A549 (cell line): ENCODE measurements around the gene TMC5. TPM values are rescaled to one million over a fixed set of nuclear protein-coding genes. Genes with fewer than 3 reads are reported as not detected.

Experiments
- ATAC-seq, 2 experiments: fragments of 200-7000 bp in 1 of 2; fragments of >200 bp in 1 of 2; cut with Nextera tagmentation in 1 of 2; cut with Tn5 transposase in 1 of 2; 3 replicates each; pipeline versions ENCODE4 v1.8.0 to v1.9.1; 2018 to 2020; ENCODE audit warnings: mild to moderate bottlenecking in 1 of 2, moderate library complexity in 1 of 2
- CTCF ChIA-PET: fragments of 300-600 bp; sonication (Branson Sonifier 250); formaldehyde crosslinking; extraction: SDS; loops from one replicate; lab custom pipeline; 2021; ENCODE audit warnings: antibody characterized with exemption, inconsistent platforms; lab: Yijun Ruan, JAX
- POLR2A ChIA-PET: fragments of 350-600 bp; formaldehyde crosslinking; extraction: SDS; loops from one replicate; lab custom pipeline; 2021; ENCODE audit warnings: antibody characterized with exemption, inconsistent platforms; lab: Yijun Ruan, JAX
- DNase-seq, 2 experiments: peaks; one replicate each; pipeline versions ENCODE4 v3.0.0 to v3.0.0-alpha.2; 2011 to 2016; ENCODE audit warnings: low read depth in 1 of 2, low spot score in 1 of 2
- FAIRE-seq: peaks from 2 replicates; lab custom pipeline; 2011; peaks lifted over from hg19 to GRCh38; lab: Jason Lieb, UNC
- H3K27ac ChIP-seq, 2 experiments: fragments of >200 bp; sonication (Bioruptor Twin); formaldehyde crosslinking; 3 replicates each; pipeline ENCODE4 v1.5.1; 2016 to 2017
- H3K4me1 ChIP-seq: fragments of >200 bp; sonication (Bioruptor Twin); formaldehyde crosslinking; 3 replicates; pipeline ENCODE4 v1.6.1; 2016
- H3K4me2 ChIP-seq: fragments of >200 bp; sonication (Bioruptor Twin); formaldehyde crosslinking; 3 replicates; pipeline ENCODE4 v1.6.1; 2016
- H3K4me3 ChIP-seq: fragments of >200 bp; sonication (Bioruptor Twin); formaldehyde crosslinking; 3 replicates; pipeline ENCODE4 v1.5.1; 2016
- H3K9me3 ChIP-seq: fragments of >200 bp; sonication (Bioruptor Twin); formaldehyde crosslinking; 3 replicates; pipeline ENCODE4 v1.6.1; 2016
- BCL3 ChIP-seq: fragments of >200 bp; sonication (Bioruptor Twin); formaldehyde crosslinking; IDR thresholded peaks from 3 replicates; pipeline ENCODE4 v1.6.1; 2016
- CEBPB ChIP-seq, 2 experiments: fragments of >200 bp in 1 of 2; sonication (Bioruptor Twin) in 1 of 2; formaldehyde crosslinking in 1 of 2; IDR thresholded peaks; 2 replicates each; pipeline ENCODE4 v1.6.1; 2012 to 2016
- CHD2 ChIP-seq: fragments of 150-350 bp; IDR thresholded peaks from 2 replicates; pipeline ENCODE4 v1.6.1; 2014; ENCODE audit warnings: low read length; ENCODE audit not compliant: partially characterized antibody
- EHF ChIP-seq: fragments of 250-450 bp; sonication (Bioruptor Pico); IDR thresholded peaks from 2 replicates; pipeline ENCODE4 v1.5.0; 2020; ENCODE audit warnings: mild to moderate bottlenecking
- EHMT2 ChIP-seq: fragments of 200-600 bp; sonication (generic); IDR thresholded peaks from 2 replicates; pipeline ENCODE4 v1.6.1; 2016; ENCODE audit warnings: antibody characterized with exemption, low read depth, mild to moderate bottlenecking, moderate library complexity
- FOXS1 ChIP-seq: fragments of 250-450 bp; sonication (Bioruptor Pico); IDR thresholded peaks from 2 replicates; pipeline ENCODE4 v1.5.0; 2020; ENCODE audit warnings: mild to moderate bottlenecking, moderate library complexity
- JUNB ChIP-seq: fragments of >200 bp; sonication (Bioruptor Twin); formaldehyde crosslinking; IDR thresholded peaks from 2 replicates; pipeline ENCODE4 v1.6.1; 2016
- MAZ ChIP-seq: fragments of 150-350 bp; IDR thresholded peaks from 2 replicates; pipeline ENCODE4 v1.6.1; 2014; ENCODE audit warnings: antibody characterized with exemption, low read depth, low read length, borderline replicate concordance
- RAD21 ChIP-seq, 2 experiments: fragments of >200 bp in 1 of 2; sonication (Bioruptor Twin) in 1 of 2; formaldehyde crosslinking in 1 of 2; IDR thresholded peaks in 1 of 2; conservative IDR thresholded peaks in 1 of 2; 2 replicates in 1 of 2; 3 replicates in 1 of 2; pipeline ENCODE4 v1.6.1; 2012 to 2018; ENCODE audit warnings: inconsistent platforms in 1 of 2
- RARB ChIP-seq: fragments of 250-450 bp; sonication (Bioruptor Pico); IDR thresholded peaks from 2 replicates; pipeline ENCODE4 v1.8.0; 2021; ENCODE audit warnings: mild to moderate bottlenecking, moderate library complexity
- RCOR1 ChIP-seq: fragments of 150-350 bp; IDR thresholded peaks from 2 replicates; pipeline ENCODE4 v1.6.1; 2014; ENCODE audit warnings: antibody characterized with exemption, low read length, low read depth
- REST ChIP-seq: fragments of 200-600 bp; sonication (generic); IDR thresholded peaks from 2 replicates; pipeline ENCODE4 v1.6.1; 2016; ENCODE audit warnings: antibody characterized with exemption, mild to moderate bottlenecking, moderate library complexity
- RFX5 ChIP-seq: fragments of 450-650 bp; IDR thresholded peaks from 2 replicates; pipeline ENCODE4 v1.7.1; 2014; ENCODE audit warnings: antibody characterized with exemption, mild to moderate bottlenecking, moderate library complexity
- RNF2 ChIP-seq: fragments of 200-600 bp; sonication (generic); IDR thresholded peaks from 2 replicates; pipeline ENCODE4 v1.6.1; 2016; ENCODE audit warnings: low read depth, mild to moderate bottlenecking, antibody characterized with exemption, moderate library complexity, borderline replicate concordance
- SMC3 ChIP-seq: fragments of >200 bp; sonication (Bioruptor Twin); formaldehyde crosslinking; IDR thresholded peaks from 3 replicates; pipeline ENCODE4 v1.6.1; 2018; ENCODE audit warnings: inconsistent platforms
- TP53 ChIP-seq: fragments of 250-450 bp; sonication (Bioruptor Pico); IDR thresholded peaks from 2 replicates; pipeline ENCODE4 v1.5.0; 2021; ENCODE audit warnings: mild to moderate bottlenecking, moderate library complexity
- ZNF302 ChIP-seq: fragments of 250-450 bp; sonication (Bioruptor Pico); IDR thresholded peaks from 2 replicates; pipeline ENCODE4 v1.9.0; 2021; ENCODE audit warnings: inconsistent platforms, mild to moderate bottlenecking, moderate library complexity
- WGBS: methylation state at CpG from one replicate; pipeline ENCODE4 v1.1.6; 2017; ENCODE audit errors: missing lambda C conversion rate; 5-methylcytosine and 5-hydroxymethylcytosine counted together
- polyA plus RNA-seq, 4 experiments: library from polyadenylated mRNA; depleted of rRNA in 3 of 4; stranded (reverse); fragments of >200 nt; fragmentation: RNase III in 1 of 4; extraction: RNeasy Plus Mini Kit Qiagen cat#74134 plus additional on column Dnase treatment in 1 of 4; gene quantifications; 2 replicates in 3 of 4; 3 replicates in 1 of 4; pipeline ENCODE4 v1.2.3, GENCODE V29; 2011 to 2017

The TMC5 gene
- polyA plus RNA-seq, 2 of the 4 experiments (the other 2 are of a cell fraction): 8.3 to 17.1 TPM

- H3K4me2 ChIP-seq: no peak overlapping the region
- ChIA-PET CTCF (interaction anchor here (1.2 kb wide), 3 partner anchors 9 to 63 kb away, joined by 3 read pairs; no protein-coding TSS in a partner anchor), POLR2A (no interaction called here)
- H3K4me1 ChIP-seq: no peaks in the 10 kb centered on the region
- ATAC-seq (no peak), FAIRE-seq (no peak), DNase-seq (no peak)
- TF ChIP-seq EHF (CRISPR knock-in tag) (no peak), EHMT2 (no peak), REST (no peak), RAD21 (conservative IDR thresholded peaks at IDR 0.05 in 1 of 2, IDR thresholded peaks at IDR 0.05 in 1 of 2) (no peak), BCL3 (no peak), TP53 (CRISPR knock-in tag) (no peak), RNF2 (no peak), RCOR1 (no peak), ZNF302 (CRISPR knock-in tag) (no peak), CHD2 (no peak), RARB (CRISPR knock-in tag) (no peak)
- no peak overlapping the region for H3K4me3 ChIP-seq
- H3K27ac ChIP-seq: no peak overlapping the region
- no peaks in the 10 kb centered on the region for H3K9me3 ChIP-seq
- WGBS: 61% methylated on average over 1 of the region's 1 CpG
Observed at GRCh38 chr16:19438739-19439138, 21.1 kb downstream of the TMC5 start.

- WGBS: 95% methylated on average over 4 of the region's 4 CpGs
- Histone ChIP-seq H3K27ac (no peak overlapping the region), H3K4me3 (no peak overlapping the region), H3K4me2 (no peak overlapping the region), H3K4me1 (no peaks in the 10 kb centered on the region), H3K9me3 (no peaks in the 10 kb centered on the region)
- TF ChIP-seq FOXS1 (CRISPR knock-in tag): no peak
- TF ChIP-seq ZNF302 (CRISPR knock-in tag): no peak
- ATAC-seq (no peak), DNase-seq (no peak), FAIRE-seq (no peak)
- ChIA-PET CTCF (interaction anchor here (1.2 kb wide), 3 partner anchors 8 to 64 kb away, joined by 3 read pairs; no protein-coding TSS in a partner anchor), POLR2A (no interaction called here)
Observed at GRCh38 chr16:19439483-19439882, 21.8 kb downstream of the TMC5 start.

GRCh38 chr16:19443659-19444058, 26.0 kb downstream of the TMC5 start:
- Histone ChIP-seq H3K4me1 (no peaks in the 10 kb centered on the region), H3K4me3 (no peak overlapping the region), H3K9me3 (peaks cover 8% of the 10 kb centered on the region; the same call in 1 of the 3 replicates), H3K4me2 (no peak overlapping the region), H3K27ac (no peak overlapping the region)
- DNase-seq: no peak
- TF ChIP-seq SMC3 (no peak), RFX5 (no peak), JUNB (no peak), CHD2 (no peak), MAZ (no peak), CEBPB (IDR thresholded peaks at IDR 0.05) (no peak), FOXS1 (CRISPR knock-in tag) (no peak)
- FAIRE-seq: peak; percentile 18
- WGBS: 81% methylated on average over 1 of the region's 1 CpG
- POLR2A ChIA-PET: no interaction called here
- CTCF ChIA-PET: no interaction called here
- no peak for ATAC-seq
